ENCODE data around the gene FCRLB. TPM values are rescaled to one million over a fixed set of nuclear protein-coding genes. Genes with fewer than 3 reads are reported as not detected.

FCRLB gene
- total and polyA plus RNA-seq, 2 of the 13 experiments (the other 11 are each of a cell fraction or from before 2014, with no cell fraction given), result 0.08 to 0.11 TPM

DNA sequence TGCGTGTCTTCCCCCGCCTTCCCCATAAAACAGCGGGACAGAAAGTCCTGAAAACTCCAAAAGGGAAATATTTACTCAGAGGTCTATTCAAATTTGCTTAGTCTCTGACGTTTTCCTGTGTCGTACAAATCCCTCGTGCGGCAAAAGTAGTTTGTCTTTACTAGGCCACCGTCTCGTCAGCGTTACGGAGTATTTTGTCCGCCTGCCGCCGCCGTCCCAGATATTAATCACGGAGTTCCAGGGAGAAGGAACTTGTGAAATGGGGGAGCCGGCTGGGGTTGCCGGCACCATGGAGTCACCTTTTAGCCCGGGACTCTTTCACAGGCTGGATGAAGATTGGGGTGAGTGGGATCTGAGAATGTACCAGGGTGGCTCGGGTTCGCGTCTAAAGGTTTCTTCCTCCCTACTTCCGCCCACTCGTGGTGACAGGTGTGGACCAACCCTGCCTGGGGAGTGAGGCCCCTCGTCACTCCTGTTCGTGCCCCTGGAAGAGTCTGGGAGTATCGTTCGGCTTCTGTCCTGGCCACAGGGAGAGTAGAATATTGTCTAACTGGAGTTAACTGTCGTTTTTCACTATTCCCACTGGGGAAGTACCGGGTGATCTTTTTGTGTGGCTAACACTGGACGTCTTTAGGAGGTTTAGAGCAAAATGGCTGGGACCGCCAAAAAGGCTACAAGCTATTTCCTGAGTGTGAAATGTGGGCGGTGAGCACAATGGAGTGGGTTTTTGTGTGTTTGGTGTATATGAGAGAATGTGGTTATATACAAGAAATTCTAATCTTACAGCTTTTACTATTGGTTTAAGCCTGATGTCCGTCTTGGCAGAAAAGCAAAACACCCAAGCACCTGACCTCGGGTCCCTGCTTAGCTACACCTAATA lies 45.0 kb downstream of the FCRLB start, which contains the start of gene ATF6 (continued):
- TF ChIP-seq NFKB2 (CRISPR knock-in tag; IDR thresholded peaks at IDR 0.05; ENCODE audit: borderline replicate concordance) (peak; percentile 31; the same call in 1 of the 2 replicates), TAF1 (CRISPR knock-in tag; IDR thresholded peaks at IDR 0.05) (peak; percentile 63; the same call in 1 of the 2 replicates), ZNF451 (CRISPR knock-in tag; IDR thresholded peaks at IDR 0.05) (0 out of 2 replicates have a peak, but pooled peaks have one; percentile 38), KDM5A (IDR thresholded peaks at IDR 0.05; ENCODE audit: borderline replicate concordance, low read length) (peak; percentile 98), KLF16 (CRISPR knock-in tag; IDR thresholded peaks at IDR 0.05) (peak in 1 of 2 experiments; percentile 92; a peak in 2 of 4 replicates), ZSCAN9 (CRISPR knock-in tag; IDR thresholded peaks at IDR 0.05; ENCODE audit: borderline replicate concordance) (peak; percentile 49; the same call in 1 of the 2 replicates), ZNF552 (CRISPR knock-in tag; IDR thresholded peaks at IDR 0.05; ENCODE audit: borderline replicate concordance) (peak; percentile 65; the same call in 1 of the 2 replicates), SCMH1 (CRISPR knock-in tag; IDR thresholded peaks at IDR 0.05; ENCODE audit: borderline replicate concordance) (no peak), ZFX (CRISPR knock-in tag; IDR thresholded peaks at IDR 0.05; ENCODE audit: low read depth) (peak; percentile 72), SUZ12 (IDR thresholded peaks at IDR 0.05; ENCODE audit: low read depth, low read length) (no peak), MTF1 (CRISPR knock-in tag; IDR thresholded peaks at IDR 0.05) (no peak), KDM2A (CRISPR knock-in tag; IDR thresholded peaks at IDR 0.05; ENCODE audit: borderline replicate concordance, low read depth) (peak; percentile 90), DR1 (CRISPR knock-in tag; IDR thresholded peaks at IDR 0.05) (peak; percentile 73), CEBPB (IDR thresholded peaks at IDR 0.05; ENCODE audit: borderline replicate concordance, low read depth, low read length) (no peak), PHF20 (CRISPR knock-in tag; IDR thresholded peaks at IDR 0.05) (peak; percentile 90), NR2F6 (IDR thresholded peaks at IDR 0.05) (peak; percentile 51), NR2F6 (CRISPR knock-in tag; IDR thresholded peaks at IDR 0.05) (peak; percentile 26; the same call in 1 of the 2 replicates), ZFP1 (CRISPR knock-in tag; IDR thresholded peaks at IDR 0.05) (peak; percentile 72; the same call in 1 of the 2 replicates), ZNF605 (CRISPR knock-in tag; IDR thresholded peaks at IDR 0.05) (no peak)
- TF ChIP-seq, protein P1, sequence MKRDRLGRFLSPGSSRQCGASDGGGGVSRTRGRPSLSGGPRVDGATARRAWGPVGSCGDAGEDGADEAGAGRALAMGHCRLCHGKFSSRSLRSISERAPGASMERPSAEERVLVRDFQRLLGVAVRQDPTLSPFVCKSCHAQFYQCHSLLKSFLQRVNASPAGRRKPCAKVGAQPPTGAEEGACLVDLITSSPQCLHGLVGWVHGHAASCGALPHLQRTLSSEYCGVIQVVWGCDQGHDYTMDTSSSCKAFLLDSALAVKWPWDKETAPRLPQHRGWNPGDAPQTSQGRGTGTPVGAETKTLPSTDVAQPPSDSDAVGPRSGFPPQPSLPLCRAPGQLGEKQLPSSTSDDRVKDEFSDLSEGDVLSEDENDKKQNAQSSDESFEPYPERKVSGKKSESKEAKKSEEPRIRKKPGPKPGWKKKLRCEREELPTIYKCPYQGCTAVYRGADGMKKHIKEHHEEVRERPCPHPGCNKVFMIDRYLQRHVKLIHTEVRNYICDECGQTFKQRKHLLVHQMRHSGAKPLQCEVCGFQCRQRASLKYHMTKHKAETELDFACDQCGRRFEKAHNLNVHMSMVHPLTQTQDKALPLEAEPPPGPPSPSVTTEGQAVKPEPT (CRISPR knock-in tag; IDR thresholded peaks at IDR 0.05; ENCODE audit: low read depth), result peak; percentile 67; the same call in 1 of the 2 replicates
- TF ChIP-seq, protein P2, sequence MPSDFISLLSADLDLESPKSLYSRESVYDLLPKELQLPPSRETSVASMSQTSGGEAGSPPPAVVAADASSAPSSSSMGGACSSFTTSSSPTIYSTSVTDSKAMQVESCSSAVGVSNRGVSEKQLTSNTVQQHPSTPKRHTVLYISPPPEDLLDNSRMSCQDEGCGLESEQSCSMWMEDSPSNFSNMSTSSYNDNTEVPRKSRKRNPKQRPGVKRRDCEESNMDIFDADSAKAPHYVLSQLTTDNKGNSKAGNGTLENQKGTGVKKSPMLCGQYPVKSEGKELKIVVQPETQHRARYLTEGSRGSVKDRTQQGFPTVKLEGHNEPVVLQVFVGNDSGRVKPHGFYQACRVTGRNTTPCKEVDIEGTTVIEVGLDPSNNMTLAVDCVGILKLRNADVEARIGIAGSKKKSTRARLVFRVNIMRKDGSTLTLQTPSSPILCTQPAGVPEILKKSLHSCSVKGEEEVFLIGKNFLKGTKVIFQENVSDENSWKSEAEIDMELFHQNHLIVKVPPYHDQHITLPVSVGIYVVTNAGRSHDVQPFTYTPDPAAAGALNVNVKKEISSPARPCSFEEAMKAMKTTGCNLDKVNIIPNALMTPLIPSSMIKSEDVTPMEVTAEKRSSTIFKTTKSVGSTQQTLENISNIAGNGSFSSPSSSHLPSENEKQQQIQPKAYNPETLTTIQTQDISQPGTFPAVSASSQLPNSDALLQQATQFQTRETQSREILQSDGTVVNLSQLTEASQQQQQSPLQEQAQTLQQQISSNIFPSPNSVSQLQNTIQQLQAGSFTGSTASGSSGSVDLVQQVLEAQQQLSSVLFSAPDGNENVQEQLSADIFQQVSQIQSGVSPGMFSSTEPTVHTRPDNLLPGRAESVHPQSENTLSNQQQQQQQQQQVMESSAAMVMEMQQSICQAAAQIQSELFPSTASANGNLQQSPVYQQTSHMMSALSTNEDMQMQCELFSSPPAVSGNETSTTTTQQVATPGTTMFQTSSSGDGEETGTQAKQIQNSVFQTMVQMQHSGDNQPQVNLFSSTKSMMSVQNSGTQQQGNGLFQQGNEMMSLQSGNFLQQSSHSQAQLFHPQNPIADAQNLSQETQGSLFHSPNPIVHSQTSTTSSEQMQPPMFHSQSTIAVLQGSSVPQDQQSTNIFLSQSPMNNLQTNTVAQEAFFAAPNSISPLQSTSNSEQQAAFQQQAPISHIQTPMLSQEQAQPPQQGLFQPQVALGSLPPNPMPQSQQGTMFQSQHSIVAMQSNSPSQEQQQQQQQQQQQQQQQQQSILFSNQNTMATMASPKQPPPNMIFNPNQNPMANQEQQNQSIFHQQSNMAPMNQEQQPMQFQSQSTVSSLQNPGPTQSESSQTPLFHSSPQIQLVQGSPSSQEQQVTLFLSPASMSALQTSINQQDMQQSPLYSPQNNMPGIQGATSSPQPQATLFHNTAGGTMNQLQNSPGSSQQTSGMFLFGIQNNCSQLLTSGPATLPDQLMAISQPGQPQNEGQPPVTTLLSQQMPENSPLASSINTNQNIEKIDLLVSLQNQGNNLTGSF (CRISPR knock-in tag; IDR thresholded peaks at IDR 0.05), result 0 out of 2 replicates have a peak, but pooled peaks have one; percentile 52
- TF ChIP-seq, protein P3, sequence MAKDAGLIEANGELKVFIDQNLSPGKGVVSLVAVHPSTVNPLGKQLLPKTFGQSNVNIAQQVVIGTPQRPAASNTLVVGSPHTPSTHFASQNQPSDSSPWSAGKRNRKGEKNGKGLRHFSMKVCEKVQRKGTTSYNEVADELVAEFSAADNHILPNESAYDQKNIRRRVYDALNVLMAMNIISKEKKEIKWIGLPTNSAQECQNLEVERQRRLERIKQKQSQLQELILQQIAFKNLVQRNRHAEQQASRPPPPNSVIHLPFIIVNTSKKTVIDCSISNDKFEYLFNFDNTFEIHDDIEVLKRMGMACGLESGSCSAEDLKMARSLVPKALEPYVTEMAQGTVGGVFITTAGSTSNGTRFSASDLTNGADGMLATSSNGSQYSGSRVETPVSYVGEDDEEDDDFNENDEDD (CRISPR knock-in tag; IDR thresholded peaks at IDR 0.05; ENCODE audit: borderline replicate concordance), result peak; percentile 62; the same call in 1 of the 2 replicates

Data from HepG2 (cell line).